Measurements from ENCODE around the gene MYOCOS.
"Not testable (repeated sequence)": the region's sequence is repeated elsewhere in the genome, so short reads cannot be mapped to it uniquely, and the experiment has no call there.

MYOCOS gene

GRCh38 chr1:171627020-171627419 is 5.0 kb downstream of the MYOCOS start:
- no peak for DNase-seq

- no peak for DNase-seq
These were observed 6.2 kb downstream of the MYOCOS start for GRCh38 chr1:171628225-171628624.

- no peak for DNase-seq
These were observed 13.6 kb downstream of the MYOCOS start for GRCh38 chr1:171635661-171636060.

GRCh38 chr1:171636141-171636540 is 14.1 kb downstream of the MYOCOS start:
- DNase-seq, result no peak

GRCh38 chr1:171637928-171638576 is 16.0 kb downstream of the MYOCOS start:
- no peak for DNase-seq

GRCh38 chr1:171640225-171640624 is 18.2 kb downstream of the MYOCOS start:
- no peak for DNase-seq

GRCh38 chr1:171641076-171641864 is 19.2 kb downstream of the MYOCOS start:
- no peak for DNase-seq

- no peak for DNase-seq
These were observed 20.2 kb downstream of the MYOCOS start for GRCh38 chr1:171642197-171642596.

- no peak for DNase-seq
These were observed 21.1 kb downstream of the MYOCOS start for GRCh38 chr1:171643156-171643555.

GRCh38 chr1:171644805-171645483 is 22.9 kb downstream of the MYOCOS start:
- peak; percentile 74 to 83 for DNase-seq

GRCh38 chr1:171645553-171646248 is 23.7 kb downstream of the MYOCOS start:
- no peak for DNase-seq

- DNase-seq, result no peak
These were observed 24.2 kb downstream of the MYOCOS start for GRCh38 chr1:171646249-171646560.

GRCh38 chr1:171652234-171652822 is 30.3 kb downstream of the MYOCOS start, which contains the start of gene MYOC:
Gene MYOC (minus strand): TSS chr1:171652688. CDS start chr1:171652611, 77 bp downstream.
- DNase-seq, result no peak

GRCh38 chr1:171653796-171654195 is 31.8 kb downstream of the MYOCOS start:
- no peak for DNase-seq

- DNase-seq, result no peak
These were observed 32.3 kb downstream of the MYOCOS start for GRCh38 chr1:171654201-171654941.

GRCh38 chr1:171654942-171655745 is 33.1 kb downstream of the MYOCOS start:
- DNase-seq, result peak; percentile 41 to 71

GRCh38 chr1:171655746-171656116 is 33.7 kb downstream of the MYOCOS start:
- no peak for DNase-seq

- not testable (repeated sequence) for DNase-seq
These were observed 34.2 kb downstream of the MYOCOS start for GRCh38 chr1:171656206-171656605.

GRCh38 chr1:171661076-171661650 is 39.1 kb downstream of the MYOCOS start:
- no peak for DNase-seq

GRCh38 chr1:171663036-171663853 is 41.2 kb downstream of the MYOCOS start:
- DNase-seq, result no peak
